Activated CD4-positive, alpha-beta T cell treated with anti-CD3 and anti-CD28 coated beads, Interleukin-2, amount 10 ng/mL, durations not matched to agents 24 days and 14 days (primary cell): ENCODE results near the gene DOCK4. TPM values are rescaled to one million over a fixed set of nuclear protein-coding genes. Genes with fewer than 3 reads are reported as not detected.
A peak's percentile ranks its signal among the peaks of the same experiment; 100 is the strongest.

ENCODE experiments used
- DNase-seq: peaks from one replicate; pipeline ENCODE4 v3.0.0; 2022
- H3K27ac Mint-ChIP-seq: one replicate; pipeline ENCODE4 v1.8.0; 2022; ENCODE audit warnings: mild to moderate bottlenecking, mixed read lengths
- H3K27me3 Mint-ChIP-seq: one replicate; pipeline ENCODE4 v1.8.0; 2022; ENCODE audit warnings: mixed read lengths
- H3K36me3 Mint-ChIP-seq: one replicate; pipeline ENCODE4 v1.8.0; 2022; ENCODE audit warnings: low read depth, mild to moderate bottlenecking, mixed read lengths
- H3K4me1 Mint-ChIP-seq: one replicate; pipeline ENCODE4 v1.8.0; 2021; ENCODE audit warnings: mixed read lengths
- H3K4me3 Mint-ChIP-seq: one replicate; pipeline ENCODE4 v1.8.0; 2022; ENCODE audit warnings: mild to moderate bottlenecking, moderate library complexity, mixed read lengths
- H3K9me3 Mint-ChIP-seq: one replicate; pipeline ENCODE4 v1.8.0; 2021; ENCODE audit warnings: mixed read lengths
- intact Hi-C: fragments of 100-400 bp; cut with micrococcal nuclease; formaldehyde crosslinking; loops from one replicate; pipeline ENCODE4 v1.15.1; 2023
- total RNA-seq: library from RNA; stranded (reverse); gene quantifications from 2 replicates; pipeline ENCODE4 v1.2.3, GENCODE V29; 2022

DOCK4 gene
- total RNA-seq, 1 donor from 2014 or later = 0.89 TPM

DNA sequence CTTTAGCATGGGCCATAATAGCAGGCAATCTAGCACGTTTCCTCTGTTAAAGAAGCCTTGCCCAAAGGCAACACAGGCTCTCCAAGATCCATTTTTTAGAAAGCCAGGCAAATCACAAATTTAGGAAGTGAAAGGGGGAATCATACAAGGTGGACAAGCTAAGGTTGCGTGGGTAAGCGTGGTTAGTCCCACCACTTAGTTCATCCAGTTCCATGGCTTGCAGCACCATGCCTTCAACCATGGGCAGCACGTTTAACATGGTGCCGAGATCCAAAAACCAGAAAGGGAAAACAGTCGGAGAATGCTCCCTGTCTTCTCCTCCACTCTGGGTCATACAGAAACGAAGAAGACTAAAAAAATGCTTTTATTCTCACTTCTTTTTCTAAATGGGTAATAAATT is 409.5 kb downstream of the DOCK4 start:
- H3K4me1 Mint-ChIP-seq = no peaks in the 10 kb centered on the region
- DNase-seq = peak; percentile 56
- no peak overlapping the region for H3K4me3 Mint-ChIP-seq
- H3K36me3 Mint-ChIP-seq = no peaks in the 10 kb centered on the region
- intact Hi-C loops = no loop called here
- H3K27ac Mint-ChIP-seq = no peak overlapping the region
- H3K27me3 Mint-ChIP-seq = no peaks in the 10 kb centered on the region
- H3K9me3 Mint-ChIP-seq = peaks cover 16% of the 10 kb centered on the region

DNA sequence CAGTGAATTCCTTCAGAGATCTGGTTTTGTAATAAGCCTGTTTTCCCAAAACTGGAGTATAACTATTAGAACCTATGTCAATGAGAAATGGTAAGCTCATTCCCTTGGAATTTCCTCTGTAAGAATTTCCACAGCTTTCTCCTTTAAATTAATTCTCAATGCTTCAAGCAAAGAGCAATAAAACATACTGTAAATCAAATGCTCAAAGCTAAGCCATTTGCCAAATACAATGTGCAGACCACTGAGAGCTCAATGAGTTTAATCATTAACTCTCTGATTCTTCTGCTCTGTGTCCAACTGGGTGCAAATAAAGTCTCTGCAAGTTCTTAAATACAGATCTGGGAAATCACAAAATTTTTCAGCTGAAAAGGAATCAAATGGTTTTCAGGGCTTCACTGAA is 416.3 kb downstream of the DOCK4 start:
- Mint-ChIP-seq H3K36me3 (no peaks in the 10 kb centered on the region), H3K4me3 (no peak overlapping the region), H3K9me3 (peaks cover 7% of the 10 kb centered on the region), H3K27me3 (no peaks in the 10 kb centered on the region), H3K27ac (no peak overlapping the region), H3K4me1 (no peaks in the 10 kb centered on the region)
- intact Hi-C loops = no loop called here
- DNase-seq = no peak

DNA sequence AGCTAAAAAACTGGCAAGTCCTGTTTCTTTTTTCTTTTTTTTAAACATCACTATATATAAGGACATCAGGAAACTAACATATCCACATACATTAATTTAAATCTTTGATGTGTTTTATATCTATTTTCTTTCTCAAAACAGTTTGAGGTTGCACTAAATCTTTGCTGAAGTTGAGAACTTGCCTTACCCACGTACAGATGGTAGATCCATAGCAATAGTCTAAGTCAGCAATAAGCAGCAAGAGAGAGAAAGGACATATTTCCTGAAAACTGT is 417.2 kb downstream of the DOCK4 start:
- Mint-ChIP-seq H3K4me1 (no peaks in the 10 kb centered on the region), H3K27me3 (no peaks in the 10 kb centered on the region), H3K36me3 (no peaks in the 10 kb centered on the region), H3K27ac (no peak overlapping the region), H3K9me3 (peaks cover 3% of the 10 kb centered on the region), H3K4me3 (no peak overlapping the region)
- no peak for DNase-seq
- intact Hi-C loops = no loop called here

DNA sequence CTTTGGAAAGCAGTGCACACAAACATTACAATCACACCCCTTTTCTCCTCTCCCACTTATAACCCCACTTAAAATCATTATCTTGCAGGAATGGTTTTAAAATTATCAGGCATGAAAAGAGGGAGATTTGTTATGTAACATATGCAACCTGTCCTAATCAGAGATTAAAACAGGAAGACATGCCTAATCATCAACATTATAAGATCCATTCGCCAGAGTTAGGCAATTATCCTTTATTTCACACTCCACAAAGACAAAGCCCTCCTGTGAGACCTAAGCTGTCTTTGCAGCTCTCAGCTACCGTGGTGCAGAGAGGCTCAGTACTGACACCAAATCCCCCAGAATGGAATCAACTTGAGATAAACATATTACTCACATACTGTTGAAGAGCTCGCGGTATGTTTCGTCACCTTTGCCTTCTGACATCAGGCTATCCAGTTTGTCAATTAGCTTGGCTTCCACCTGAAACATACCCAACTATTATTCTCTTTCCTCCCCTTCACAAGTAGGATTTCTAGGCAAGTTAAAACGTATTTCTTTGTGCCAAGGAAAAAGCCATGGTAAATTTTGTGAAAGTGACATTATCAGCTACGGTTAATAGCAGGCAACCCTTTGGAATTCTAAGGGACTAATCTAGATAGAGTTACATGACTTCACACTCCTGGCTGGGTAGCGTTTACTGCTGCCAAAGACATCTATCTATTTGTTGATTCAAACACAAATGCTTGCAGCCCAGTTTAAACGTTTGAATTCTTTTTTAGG is 417.7 kb downstream of the DOCK4 start:
- H3K36me3 Mint-ChIP-seq = no peaks in the 10 kb centered on the region
- DNase-seq = no peak
- H3K27me3 Mint-ChIP-seq = no peaks in the 10 kb centered on the region
- H3K4me1 Mint-ChIP-seq = no peaks in the 10 kb centered on the region
- no peak overlapping the region for H3K4me3 Mint-ChIP-seq
- no peaks in the 10 kb centered on the region for H3K9me3 Mint-ChIP-seq
- intact Hi-C loops = no loop called here
- no peak overlapping the region for H3K27ac Mint-ChIP-seq

DNA sequence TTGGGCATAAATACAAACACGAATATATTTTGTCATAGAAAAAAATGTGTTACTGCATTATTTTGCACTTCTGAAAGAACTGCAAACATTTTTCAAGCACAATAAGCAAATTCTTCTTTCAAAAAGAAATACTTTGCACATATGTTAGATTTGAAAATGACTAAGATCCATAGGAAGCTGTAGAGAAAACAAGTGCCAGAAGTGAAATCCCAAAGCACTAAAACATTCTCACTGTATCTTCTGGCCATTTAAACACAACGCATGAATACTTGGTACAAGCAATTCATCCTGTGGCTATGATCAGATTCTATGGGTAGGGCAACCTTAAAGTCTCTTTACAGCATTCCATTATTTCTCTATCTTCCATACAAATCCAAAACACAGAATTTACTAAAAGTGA is 418.5 kb downstream of the DOCK4 start:
- intact Hi-C loops = no loop called here
- H3K27ac Mint-ChIP-seq = no peak overlapping the region
- no peaks in the 10 kb centered on the region for H3K4me1 Mint-ChIP-seq
- H3K4me3 Mint-ChIP-seq = no peak overlapping the region
- H3K36me3 Mint-ChIP-seq = no peaks in the 10 kb centered on the region
- H3K27me3 Mint-ChIP-seq = no peaks in the 10 kb centered on the region
- DNase-seq = no peak
- H3K9me3 Mint-ChIP-seq = no peaks in the 10 kb centered on the region

DNA sequence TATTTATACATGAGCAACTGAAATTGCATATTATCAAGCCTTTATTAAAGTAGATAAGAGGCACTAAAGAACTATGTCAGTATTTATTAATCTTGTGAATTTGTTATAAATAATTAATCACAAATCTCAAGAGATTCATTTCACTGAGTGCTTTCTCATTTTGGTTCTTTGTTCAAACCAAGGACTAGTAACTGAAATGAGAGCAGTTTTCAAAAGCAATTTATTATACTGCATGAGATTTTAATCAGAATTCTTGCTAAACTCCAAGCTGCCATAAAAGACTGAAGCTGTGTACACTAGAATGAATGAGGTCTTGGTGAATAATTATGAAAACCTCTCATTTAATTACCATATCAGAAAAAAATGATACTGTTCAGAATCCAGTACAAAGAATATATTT is 419.1 kb downstream of the DOCK4 start:
- H3K4me1 Mint-ChIP-seq = no peaks in the 10 kb centered on the region
- intact Hi-C loops = no loop called here
- H3K27me3 Mint-ChIP-seq = no peaks in the 10 kb centered on the region
- DNase-seq = no peak
- H3K4me3 Mint-ChIP-seq = no peak overlapping the region
- no peak overlapping the region for H3K27ac Mint-ChIP-seq
- H3K9me3 Mint-ChIP-seq = no peaks in the 10 kb centered on the region
- H3K36me3 Mint-ChIP-seq = no peaks in the 10 kb centered on the region

DNA sequence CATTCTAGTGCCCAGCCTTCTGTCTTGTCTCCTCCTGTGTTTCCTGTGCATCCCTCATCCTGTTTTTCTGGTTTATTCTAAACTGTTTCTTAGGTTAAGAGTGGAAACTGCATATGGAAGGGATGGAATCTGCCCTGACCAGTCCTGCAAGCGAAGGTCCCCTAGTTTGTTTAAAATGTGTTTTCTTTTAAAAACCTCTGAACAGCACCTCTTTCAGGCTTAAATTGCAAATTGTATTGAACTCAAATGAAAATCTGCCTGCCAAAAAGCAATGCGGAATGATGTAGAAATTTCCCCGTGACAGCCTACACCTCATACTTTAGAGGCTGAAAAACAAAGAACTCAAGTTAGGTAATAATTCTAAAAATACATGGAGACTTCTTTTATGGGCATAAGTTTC is 421.1 kb downstream of the DOCK4 start:
- no peak overlapping the region for H3K4me3 Mint-ChIP-seq
- H3K9me3 Mint-ChIP-seq = no peaks in the 10 kb centered on the region
- H3K36me3 Mint-ChIP-seq = no peaks in the 10 kb centered on the region
- no peak for DNase-seq
- no peak overlapping the region for H3K27ac Mint-ChIP-seq
- no peaks in the 10 kb centered on the region for H3K4me1 Mint-ChIP-seq
- no peaks in the 10 kb centered on the region for H3K27me3 Mint-ChIP-seq
- intact Hi-C loops = no loop called here

DNA sequence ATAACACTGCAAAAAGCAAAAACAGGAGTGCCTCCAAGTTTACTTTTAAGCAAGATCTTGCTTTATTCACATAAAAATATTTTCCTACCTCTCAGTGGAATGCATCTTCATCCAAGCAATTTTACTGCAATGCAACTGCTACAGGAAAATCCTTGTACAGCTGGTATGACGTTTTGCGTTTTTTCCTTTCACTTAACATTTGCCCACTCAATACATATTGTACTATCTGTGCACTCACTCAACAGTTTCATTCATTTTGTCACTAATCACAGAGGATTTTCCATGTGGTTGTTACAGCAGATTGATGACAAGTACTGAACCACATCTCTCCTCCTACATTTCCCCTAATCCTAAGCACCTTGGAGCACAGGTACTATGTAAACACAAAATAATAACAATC is 421.9 kb downstream of the DOCK4 start:
- H3K36me3 Mint-ChIP-seq = no peaks in the 10 kb centered on the region
- H3K4me1 Mint-ChIP-seq = no peaks in the 10 kb centered on the region
- no peaks in the 10 kb centered on the region for H3K27me3 Mint-ChIP-seq
- no peaks in the 10 kb centered on the region for H3K9me3 Mint-ChIP-seq
- no peak overlapping the region for H3K27ac Mint-ChIP-seq
- intact Hi-C loops = no loop called here
- DNase-seq = no peak
- H3K4me3 Mint-ChIP-seq = no peak overlapping the region

DNA sequence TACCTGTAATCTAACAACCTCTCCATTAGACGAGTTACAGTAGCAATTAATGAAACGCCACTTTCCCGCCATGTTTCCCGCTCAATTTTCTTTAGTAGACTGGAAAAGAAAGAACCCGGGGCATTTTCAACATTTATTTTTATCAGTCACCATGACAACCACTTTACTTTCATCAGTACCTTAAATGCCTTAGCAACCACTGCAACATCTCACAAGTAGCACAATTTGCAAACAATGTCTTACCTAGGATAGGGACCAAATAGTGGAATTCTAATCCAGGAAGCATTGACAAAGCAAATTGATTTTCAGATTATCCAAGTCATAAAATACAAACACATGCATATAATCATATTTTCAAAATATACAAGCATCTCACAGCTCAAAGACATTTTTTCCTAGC is 422.3 kb downstream of the DOCK4 start:
- Mint-ChIP-seq H3K27me3 (no peaks in the 10 kb centered on the region), H3K9me3 (no peaks in the 10 kb centered on the region), H3K4me1 (no peaks in the 10 kb centered on the region), H3K4me3 (no peak overlapping the region), H3K36me3 (no peaks in the 10 kb centered on the region), H3K27ac (no peak overlapping the region)
- DNase-seq = no peak
- intact Hi-C loops = no loop called here

DNA sequence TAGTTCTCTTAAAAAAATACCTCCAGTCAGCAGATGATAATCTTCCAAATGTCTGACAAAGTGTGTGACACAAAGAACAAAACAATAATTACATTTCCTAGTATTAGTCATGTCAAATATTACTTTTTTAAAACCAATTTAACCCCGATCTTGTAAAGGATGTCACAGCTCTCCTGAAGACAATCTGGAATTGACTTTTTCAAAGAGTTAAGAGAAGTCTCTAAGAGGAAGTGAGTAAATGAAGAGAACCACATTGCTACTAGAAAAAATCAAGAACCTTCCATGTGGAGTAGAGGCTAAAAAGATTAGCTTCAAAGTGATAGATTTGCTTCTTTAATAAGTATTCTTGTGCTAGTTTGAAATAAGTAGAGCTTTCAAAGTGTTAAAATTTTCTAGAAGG is 425.7 kb downstream of the DOCK4 start:
- no peak overlapping the region for H3K4me3 Mint-ChIP-seq
- intact Hi-C loops = no loop called here

DNA sequence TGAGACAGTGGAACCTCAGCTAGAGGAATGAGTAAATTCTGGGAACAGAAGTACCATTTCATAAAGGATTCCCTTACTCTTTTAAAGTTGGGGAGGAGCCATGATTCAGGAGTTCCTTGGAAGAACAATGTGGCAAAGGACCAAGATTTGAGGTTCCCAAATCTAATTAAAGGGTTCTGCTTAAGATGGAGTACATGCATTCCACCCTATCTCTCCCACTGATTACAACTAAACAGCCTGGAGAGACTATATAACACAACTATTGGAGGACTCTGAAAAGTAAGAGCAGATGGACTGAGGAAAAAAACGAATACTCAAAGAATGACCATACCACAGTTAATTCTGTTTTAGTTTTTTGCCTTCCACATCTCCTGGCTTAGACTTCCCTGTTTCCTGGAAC is 431.0 kb downstream of the DOCK4 start:
- no peak overlapping the region for H3K4me3 Mint-ChIP-seq
- intact Hi-C loops = no loop called here
- no peaks in the 10 kb centered on the region for H3K4me1 Mint-ChIP-seq
- no peaks in the 10 kb centered on the region for H3K36me3 Mint-ChIP-seq
- H3K9me3 Mint-ChIP-seq = no peaks in the 10 kb centered on the region
- no peaks in the 10 kb centered on the region for H3K27me3 Mint-ChIP-seq
- no peak overlapping the region for H3K27ac Mint-ChIP-seq
- DNase-seq = no peak

More for the DNA sequence above, 425.7 kb downstream of the DOCK4 start:
- no peaks in the 10 kb centered on the region for H3K9me3 Mint-ChIP-seq
- no peaks in the 10 kb centered on the region for H3K27me3 Mint-ChIP-seq
- H3K36me3 Mint-ChIP-seq = no peaks in the 10 kb centered on the region
- no peaks in the 10 kb centered on the region for H3K4me1 Mint-ChIP-seq
- DNase-seq = no peak
- no peak overlapping the region for H3K27ac Mint-ChIP-seq

DNA sequence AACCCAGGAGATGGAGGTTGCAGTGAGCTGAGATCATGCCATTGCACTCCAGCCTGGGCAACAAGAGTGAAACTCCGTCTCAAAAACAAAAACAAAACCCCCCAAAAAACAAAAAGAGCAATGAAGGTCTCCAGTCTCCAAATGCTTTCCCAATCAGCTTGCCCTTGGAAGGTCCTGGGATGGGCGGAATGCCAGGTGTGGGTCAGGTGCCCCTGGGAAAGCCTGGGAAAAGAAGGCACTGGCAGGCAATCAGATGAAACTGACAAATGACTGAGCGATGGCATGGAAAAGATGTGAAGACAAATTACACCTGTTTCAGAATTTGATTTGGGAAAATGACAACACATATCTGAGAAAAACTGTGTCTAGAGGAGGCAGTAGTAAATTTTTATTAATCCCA is 433.5 kb downstream of the DOCK4 start:
- no peak for DNase-seq
- H3K36me3 Mint-ChIP-seq = no peaks in the 10 kb centered on the region
- no peak overlapping the region for H3K4me3 Mint-ChIP-seq
- H3K9me3 Mint-ChIP-seq = no peaks in the 10 kb centered on the region
- H3K27me3 Mint-ChIP-seq = no peaks in the 10 kb centered on the region
- intact Hi-C loops = no loop called here
- no peaks in the 10 kb centered on the region for H3K4me1 Mint-ChIP-seq
- H3K27ac Mint-ChIP-seq = no peak overlapping the region

DNA sequence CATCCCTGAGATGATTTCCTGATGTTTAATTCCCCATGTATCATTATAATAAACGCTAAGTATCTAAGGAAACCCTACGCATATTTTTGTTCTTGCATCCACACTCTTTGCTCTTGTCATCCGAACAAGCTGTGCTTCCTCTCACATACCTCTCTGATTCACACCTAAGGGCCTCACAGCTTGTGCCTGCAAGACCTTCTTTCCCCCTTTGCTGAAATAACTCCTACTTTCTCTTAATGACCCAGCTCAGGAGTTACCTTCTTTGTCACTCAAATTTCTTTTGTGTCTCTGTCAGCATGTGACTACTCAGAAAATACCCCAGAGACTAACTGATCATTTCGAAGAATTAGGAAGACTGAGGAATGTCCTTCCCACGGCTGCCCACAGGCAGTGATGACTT is 434.6 kb downstream of the DOCK4 start:
- no peak for DNase-seq
- intact Hi-C loops = no loop called here
- no peak overlapping the region for H3K4me3 Mint-ChIP-seq
- no peaks in the 10 kb centered on the region for H3K9me3 Mint-ChIP-seq
- no peaks in the 10 kb centered on the region for H3K27me3 Mint-ChIP-seq
- no peaks in the 10 kb centered on the region for H3K4me1 Mint-ChIP-seq
- no peaks in the 10 kb centered on the region for H3K36me3 Mint-ChIP-seq
- H3K27ac Mint-ChIP-seq = no peak overlapping the region

DNA sequence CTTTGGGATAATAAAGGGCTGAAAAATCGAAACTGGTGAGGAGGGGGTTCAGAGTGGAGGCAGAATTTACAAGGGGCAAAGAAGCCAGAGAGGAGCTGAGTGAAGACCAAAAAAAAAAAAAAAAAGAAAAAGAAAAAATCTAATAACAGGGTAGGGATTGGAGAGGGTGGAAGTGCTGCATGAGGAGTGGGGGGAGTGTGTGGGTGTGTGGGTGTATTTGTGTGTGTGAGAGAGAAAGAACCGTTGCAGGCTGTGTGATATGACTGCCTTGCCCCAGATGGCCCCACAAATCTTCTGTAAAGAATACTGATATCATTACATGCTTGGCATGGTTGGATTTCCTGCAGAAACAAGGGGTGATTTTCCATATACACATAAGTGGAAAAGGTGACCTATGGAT is 436.1 kb downstream of the DOCK4 start:
- H3K36me3 Mint-ChIP-seq = no peaks in the 10 kb centered on the region

More for the DNA sequence above, 436.1 kb downstream of the DOCK4 start:
- Mint-ChIP-seq H3K4me1 (no peaks in the 10 kb centered on the region), H3K4me3 (no peak overlapping the region), H3K27me3 (no peaks in the 10 kb centered on the region), H3K9me3 (no peaks in the 10 kb centered on the region), H3K27ac (no peak overlapping the region)
- intact Hi-C loops = no loop called here
- DNase-seq = no peak
